ENCODE data around the gene C17orf75.

C17orf75 gene

DNA sequence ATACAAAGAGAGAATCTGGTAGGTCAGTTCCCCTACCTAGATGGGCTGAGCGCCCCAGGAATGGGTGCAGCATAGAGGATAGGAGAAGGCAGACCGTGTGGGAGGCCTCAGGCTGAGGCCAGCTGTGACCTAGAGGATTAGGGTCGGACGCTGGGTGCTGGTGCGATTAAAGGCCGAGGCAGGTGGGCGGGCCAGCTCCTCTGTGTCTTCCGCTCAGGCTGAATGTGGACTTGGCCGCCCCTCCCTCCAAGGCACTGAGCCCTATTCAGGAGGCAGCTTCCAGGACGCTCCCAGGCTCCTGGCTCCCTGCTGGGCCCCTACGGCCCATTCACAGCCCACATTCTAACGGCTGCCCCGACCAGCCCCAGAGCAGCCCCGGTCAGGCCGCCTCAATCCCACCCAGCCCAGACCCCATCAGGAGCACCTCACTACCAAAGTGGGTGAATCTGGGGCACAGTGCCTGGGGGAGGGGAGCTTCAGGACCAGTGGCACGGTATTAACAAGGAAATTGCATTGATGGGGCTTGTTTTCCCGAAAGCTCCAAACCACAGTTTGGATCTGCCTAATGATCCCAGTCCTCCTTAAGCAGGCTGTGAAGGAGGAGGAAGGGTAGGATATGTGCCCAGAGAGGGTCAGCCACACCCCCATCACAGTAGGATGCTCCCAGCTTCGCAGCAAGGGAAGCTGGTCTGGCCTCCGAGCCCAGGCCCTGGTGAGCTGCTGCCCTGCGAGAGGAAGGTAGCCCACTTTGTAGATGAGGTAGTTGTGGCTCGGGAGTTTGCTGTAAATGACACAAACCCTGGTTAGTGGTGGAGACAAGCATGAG lies 61.9 kb downstream of the C17orf75 start:
- no peaks in the 10 kb centered on the region for H3K36me3 ChIP-seq (replicated peaks; ENCODE audit: low read depth, low read length)
- peaks cover 52% of the 10 kb centered on the region for H3K27me3 ChIP-seq (ENCODE audit: low read depth, low read length)
- peaks cover 15% of the 10 kb centered on the region for H4K20me1 ChIP-seq (ENCODE audit: insufficient read depth, low read length)
- TF ChIP-seq, protein P1, sequence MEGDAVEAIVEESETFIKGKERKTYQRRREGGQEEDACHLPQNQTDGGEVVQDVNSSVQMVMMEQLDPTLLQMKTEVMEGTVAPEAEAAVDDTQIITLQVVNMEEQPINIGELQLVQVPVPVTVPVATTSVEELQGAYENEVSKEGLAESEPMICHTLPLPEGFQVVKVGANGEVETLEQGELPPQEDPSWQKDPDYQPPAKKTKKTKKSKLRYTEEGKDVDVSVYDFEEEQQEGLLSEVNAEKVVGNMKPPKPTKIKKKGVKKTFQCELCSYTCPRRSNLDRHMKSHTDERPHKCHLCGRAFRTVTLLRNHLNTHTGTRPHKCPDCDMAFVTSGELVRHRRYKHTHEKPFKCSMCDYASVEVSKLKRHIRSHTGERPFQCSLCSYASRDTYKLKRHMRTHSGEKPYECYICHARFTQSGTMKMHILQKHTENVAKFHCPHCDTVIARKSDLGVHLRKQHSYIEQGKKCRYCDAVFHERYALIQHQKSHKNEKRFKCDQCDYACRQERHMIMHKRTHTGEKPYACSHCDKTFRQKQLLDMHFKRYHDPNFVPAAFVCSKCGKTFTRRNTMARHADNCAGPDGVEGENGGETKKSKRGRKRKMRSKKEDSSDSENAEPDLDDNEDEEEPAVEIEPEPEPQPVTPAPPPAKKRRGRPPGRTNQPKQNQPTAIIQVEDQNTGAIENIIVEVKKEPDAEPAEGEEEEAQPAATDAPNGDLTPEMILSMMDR (IDR thresholded peaks at IDR 0.05; ENCODE audit: low read depth, low read length): no peak
- TF ChIP-seq EZH2phosphoT487 (IDR thresholded peaks at IDR 0.05; ENCODE audit: low read depth): no peak
- H3K9ac ChIP-seq (ENCODE audit: low read length): no peak overlapping the region
- H3K79me2 ChIP-seq (ENCODE audit: low read length): no peaks in the 10 kb centered on the region
- H3K4me3 ChIP-seq (ENCODE audit: low read length): no peak overlapping the region
- no peak overlapping the region for H3K4me2 ChIP-seq (ENCODE audit: low read length)
- no peak overlapping the region for H3K27ac ChIP-seq (ENCODE audit: low read length)
- peaks cover 28% of the 10 kb centered on the region for H3K4me1 ChIP-seq (ENCODE audit: low read length)
- no peaks in the 10 kb centered on the region for H3K9me3 ChIP-seq (ENCODE audit: insufficient read depth, low read length)
- H2AFZ ChIP-seq (ENCODE audit: low read depth, low read length): no peak overlapping the region

DNA sequence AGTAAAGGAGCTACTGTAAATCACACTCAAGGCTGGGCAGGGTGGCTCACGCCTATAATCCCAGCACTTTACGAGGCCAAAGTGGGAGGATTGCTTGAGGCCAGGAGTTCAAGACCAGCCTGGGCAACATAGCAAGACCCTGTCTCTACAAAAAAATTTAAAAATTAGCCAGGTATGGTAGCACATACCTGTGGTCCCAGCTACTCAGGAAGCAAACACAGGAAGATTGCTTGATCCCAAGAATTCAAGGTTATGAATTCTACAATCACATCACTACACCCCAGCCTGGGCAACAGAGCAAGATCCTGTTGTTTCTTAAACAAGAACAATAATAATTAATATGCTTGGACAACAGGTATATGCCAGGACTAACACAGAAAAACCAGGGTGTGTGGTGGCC lies 63.2 kb downstream of the C17orf75 start:
- no peaks in the 10 kb centered on the region for H3K79me2 ChIP-seq (ENCODE audit: low read length)
- no peaks in the 10 kb centered on the region for H3K36me3 ChIP-seq (replicated peaks; ENCODE audit: low read depth, low read length)
- no peak overlapping the region for H3K4me2 ChIP-seq (ENCODE audit: low read length)
- no peak overlapping the region for H3K4me3 ChIP-seq (ENCODE audit: low read length)
- peaks cover 53% of the 10 kb centered on the region for H3K27me3 ChIP-seq (ENCODE audit: low read depth, low read length)
- peaks cover 22% of the 10 kb centered on the region for H4K20me1 ChIP-seq (ENCODE audit: insufficient read depth, low read length)
- H3K4me1 ChIP-seq (ENCODE audit: low read length): peaks cover 31% of the 10 kb centered on the region
- no peak for TF ChIP-seq EZH2phosphoT487 (IDR thresholded peaks at IDR 0.05; ENCODE audit: low read depth)
- TF ChIP-seq, protein P1 (IDR thresholded peaks at IDR 0.05; ENCODE audit: low read depth, low read length): no peak
- no peak overlapping the region for H3K27ac ChIP-seq (ENCODE audit: low read length)
- H3K9ac ChIP-seq (ENCODE audit: low read length): no peak overlapping the region
- H3K9me3 ChIP-seq (ENCODE audit: insufficient read depth, low read length): no peaks in the 10 kb centered on the region
- H2AFZ ChIP-seq (ENCODE audit: low read depth, low read length): no peak overlapping the region

Data from OCI-LY3 (cell line).